Endodermal cell (in vitro differentiated cells): ENCODE results near the gene DNAJB12. TPM values are rescaled to one million over a fixed set of nuclear protein-coding genes. Genes with fewer than 3 reads are reported as not detected.

ENCODE experiments used
- DNase-seq: peaks from one replicate; pipeline ENCODE4 v3.0.0-alpha.2; 2017
- H3K27ac ChIP-seq: 2 replicates; pipeline ENCODE4 v1.5.1; 2013; ENCODE audit warnings: mild to moderate bottlenecking, low read depth, low read length, moderate library complexity
- H3K27me3 ChIP-seq: 2 replicates; pipeline ENCODE4 v1.6.1; 2013; ENCODE audit warnings: mild to moderate bottlenecking, low read length, moderate library complexity; ENCODE audit not compliant: insufficient read depth, control insufficient read depth, poor library complexity, severe bottlenecking
- H3K36me3 ChIP-seq: 2 replicates; pipeline ENCODE4 v1.7.0; 2013; ENCODE audit warnings: mild to moderate bottlenecking, low read length, moderate library complexity; ENCODE audit not compliant: control insufficient read depth, insufficient read depth
- H3K4me1 ChIP-seq: one replicate; pipeline ENCODE4 v1.7.0; 2013; ENCODE audit warnings: low read length; ENCODE audit not compliant: control insufficient read depth, insufficient read depth
- H3K4me3 ChIP-seq: 2 replicates; pipeline ENCODE4 v1.5.1; 2013; ENCODE audit warnings: mild to moderate bottlenecking, low read length, moderate library complexity
- H3K9ac ChIP-seq: 2 replicates; pipeline ENCODE4 v1.6.1; 2013; ENCODE audit warnings: mild to moderate bottlenecking, low read length, moderate library complexity; ENCODE audit not compliant: poor library complexity, severe bottlenecking; ENCODE audit errors: extremely low read depth
- H3K9me3 ChIP-seq: 2 replicates; pipeline ENCODE4 v1.6.1; 2013; ENCODE audit warnings: mild to moderate bottlenecking, low read length, moderate library complexity; ENCODE audit not compliant: control insufficient read depth
- H3K27ac Mint-ChIP-seq: 2 replicates; pipeline ENCODE4 v1.8.0; 2020; ENCODE audit warnings: mixed read lengths
- H3K27me3 Mint-ChIP-seq: 2 replicates; pipeline ENCODE4 v1.8.0; 2021; ENCODE audit warnings: mild to moderate bottlenecking, mixed read lengths; ENCODE audit not compliant: insufficient read depth
- H3K36me3 Mint-ChIP-seq: 2 replicates; pipeline ENCODE4 v1.8.0; 2020; ENCODE audit warnings: low read depth, mixed read lengths
- H3K4me1 Mint-ChIP-seq: 2 replicates; pipeline ENCODE4 v1.8.0; 2020; ENCODE audit warnings: mixed read lengths
- H3K4me3 Mint-ChIP-seq: 2 replicates; pipeline ENCODE4 v1.8.0; 2020; ENCODE audit warnings: mild to moderate bottlenecking, moderate library complexity, mixed read lengths
- H3K9me3 Mint-ChIP-seq: 2 replicates; pipeline ENCODE4 v1.8.0; 2020; ENCODE audit warnings: mild to moderate bottlenecking, mixed read lengths
- WGBS, 2 experiments: methylation state at CpG; one replicate each; pipeline versions ENCODE4 v1.1.5 to v1.1.7; 2013; ENCODE audit warnings: missing lambda C conversion rate in 2 of 2, mixed read lengths in 1 of 2; ENCODE audit not compliant: insufficient coverage in 1 of 2, insufficient read length in 1 of 2; 5-methylcytosine and 5-hydroxymethylcytosine counted together
- total RNA-seq, 2 donors: library from RNA; stranded (reverse); fragmentation: NEBNext Ultra II Directional in 1 of 2; extraction: Animal tissue kit (Norgen Biotek cat#: 25700) in 1 of 2; gene quantifications; 2 replicates in 1 of 2; 3 replicates in 1 of 2; pipeline ENCODE4 v1.2.1, GENCODE V29; 2021
- TF ChIP-seq, protein P1 (sequence below): fragments of 200-600 bp; sonication (generic); conservative IDR thresholded peaks from 2 replicates; pipeline ENCODE4 v1.5.0; 2021; ENCODE audit warnings: antibody characterized with exemption, mild to moderate bottlenecking

Gene DNAJB12
- total RNA-seq, 2 donors from 2014 or later: 22.6 to 27.5 TPM

DNA sequence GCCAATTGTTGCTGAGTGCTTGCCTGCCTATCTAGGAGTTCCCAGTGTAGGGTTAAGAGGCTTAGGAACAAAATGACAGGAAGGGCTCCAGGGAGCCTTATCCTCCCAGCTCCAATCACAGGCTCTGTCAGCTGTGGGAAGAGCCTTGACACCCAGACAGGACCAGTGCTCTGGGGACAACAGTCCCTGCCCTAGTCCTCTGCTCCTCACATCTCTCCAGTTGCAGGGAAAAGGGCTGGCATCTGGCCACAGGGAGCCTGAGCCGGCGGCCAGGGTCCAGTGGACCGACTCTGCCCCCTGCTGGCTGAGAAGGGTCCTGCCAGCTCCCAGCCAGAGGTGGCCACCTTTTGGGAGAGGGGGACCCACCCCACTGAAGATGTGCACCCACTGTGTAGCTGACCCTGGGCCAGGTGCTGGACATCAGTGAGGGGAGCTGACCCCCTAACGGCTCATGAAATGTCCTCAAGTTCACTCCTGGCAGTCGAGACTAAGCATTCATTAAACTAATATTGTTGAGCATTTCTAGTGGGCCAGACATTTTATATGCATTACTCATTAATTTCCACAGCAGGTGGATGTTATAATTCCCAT lies 17.6 kb downstream of the DNAJB12 start:
- Histone ChIP-seq H3K27me3 (no peaks in the 10 kb centered on the region), H3K9ac (no peak overlapping the region), H3K4me3 (no peak overlapping the region), H3K27ac (no peak overlapping the region), H3K36me3 (peaks cover 52% of the 10 kb centered on the region), H3K9me3 (no peaks in the 10 kb centered on the region), H3K4me1 (peaks cover 3% of the 10 kb centered on the region)
- peaks cover 50% of the 10 kb centered on the region for H3K36me3 Mint-ChIP-seq
- TF ChIP-seq, protein P1, sequence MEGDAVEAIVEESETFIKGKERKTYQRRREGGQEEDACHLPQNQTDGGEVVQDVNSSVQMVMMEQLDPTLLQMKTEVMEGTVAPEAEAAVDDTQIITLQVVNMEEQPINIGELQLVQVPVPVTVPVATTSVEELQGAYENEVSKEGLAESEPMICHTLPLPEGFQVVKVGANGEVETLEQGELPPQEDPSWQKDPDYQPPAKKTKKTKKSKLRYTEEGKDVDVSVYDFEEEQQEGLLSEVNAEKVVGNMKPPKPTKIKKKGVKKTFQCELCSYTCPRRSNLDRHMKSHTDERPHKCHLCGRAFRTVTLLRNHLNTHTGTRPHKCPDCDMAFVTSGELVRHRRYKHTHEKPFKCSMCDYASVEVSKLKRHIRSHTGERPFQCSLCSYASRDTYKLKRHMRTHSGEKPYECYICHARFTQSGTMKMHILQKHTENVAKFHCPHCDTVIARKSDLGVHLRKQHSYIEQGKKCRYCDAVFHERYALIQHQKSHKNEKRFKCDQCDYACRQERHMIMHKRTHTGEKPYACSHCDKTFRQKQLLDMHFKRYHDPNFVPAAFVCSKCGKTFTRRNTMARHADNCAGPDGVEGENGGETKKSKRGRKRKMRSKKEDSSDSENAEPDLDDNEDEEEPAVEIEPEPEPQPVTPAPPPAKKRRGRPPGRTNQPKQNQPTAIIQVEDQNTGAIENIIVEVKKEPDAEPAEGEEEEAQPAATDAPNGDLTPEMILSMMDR: peak; percentile 98
- no peaks in the 10 kb centered on the region for H3K27me3 Mint-ChIP-seq
- no peak overlapping the region for H3K27ac Mint-ChIP-seq
- H3K4me3 Mint-ChIP-seq: no peak overlapping the region
- peak; percentile 91 for DNase-seq
- no peaks in the 10 kb centered on the region for H3K9me3 Mint-ChIP-seq
- H3K4me1 Mint-ChIP-seq: peaks cover 2% of the 10 kb centered on the region
- WGBS, 2 experiments: 57 to 71% methylated on average over 5 of the region's 5 CpGs

DNA sequence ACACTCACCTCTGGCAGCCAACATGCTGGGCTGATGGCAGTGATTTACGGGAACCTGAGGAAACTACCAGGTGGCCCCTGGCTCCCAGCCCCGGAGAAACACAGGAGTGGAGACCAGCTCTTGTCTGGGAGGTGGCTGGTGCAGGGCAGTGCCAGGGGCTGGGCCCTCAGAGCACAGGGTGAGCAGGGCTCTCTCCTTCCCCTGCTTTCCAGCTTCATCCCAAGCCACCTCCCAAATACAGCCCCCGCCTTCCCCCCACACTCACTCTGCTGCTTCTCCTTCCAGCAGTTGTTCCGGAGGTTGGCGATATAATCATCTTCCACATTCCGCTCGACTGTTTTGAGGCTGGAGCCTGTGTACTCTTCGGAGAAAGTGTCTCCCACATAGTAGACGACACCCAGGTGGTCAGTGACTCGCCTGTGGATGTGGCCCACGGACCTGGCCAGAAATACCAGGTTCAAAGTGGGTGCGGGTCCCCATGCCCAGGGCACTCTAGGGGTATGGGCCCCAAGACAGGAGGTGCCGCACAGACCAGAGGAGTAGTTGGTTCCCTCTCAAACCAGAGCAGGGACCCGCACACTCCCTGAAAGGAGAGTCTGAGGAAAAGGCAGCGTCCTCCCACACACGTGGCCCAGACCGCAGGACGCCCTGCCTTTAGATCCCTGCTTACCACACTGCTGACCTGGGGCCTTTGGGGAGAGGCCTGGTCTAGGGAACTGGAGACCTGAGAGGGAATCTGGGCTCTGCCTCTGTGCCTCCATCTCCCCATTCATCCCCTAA lies 18.3 kb downstream of the DNAJB12 start:
- H3K4me3 ChIP-seq: no peak overlapping the region
- TF ChIP-seq, protein P1: no peak
- H3K4me1 ChIP-seq: peaks cover 3% of the 10 kb centered on the region
- Mint-ChIP-seq H3K27me3 (no peaks in the 10 kb centered on the region), H3K36me3 (peaks cover 46% of the 10 kb centered on the region), H3K27ac (no peak overlapping the region), H3K9me3 (no peaks in the 10 kb centered on the region), H3K4me3 (no peak overlapping the region), H3K4me1 (peaks cover 6% of the 10 kb centered on the region)
- peak; percentile 35 for DNase-seq
- H3K27me3 ChIP-seq: no peaks in the 10 kb centered on the region
- H3K9ac ChIP-seq: no peak overlapping the region
- peak overlapping the region; percentile 97 for H3K27ac ChIP-seq
- no peaks in the 10 kb centered on the region for H3K9me3 ChIP-seq
- 92 to 95% methylated on average over 12 to 18 of the region's 18 CpGs for WGBS, 2 experiments
- peaks cover 52% of the 10 kb centered on the region for H3K36me3 ChIP-seq

GRCh38 chr10:72335394-72336258 lies 19.1 kb downstream of the DNAJB12 start:
- WGBS, 2 experiments: 93 to 96% methylated on average over 8 to 20 of the region's 20 CpGs
- TF ChIP-seq, protein P1: no peak
- Mint-ChIP-seq H3K36me3 (peaks cover 40% of the 10 kb centered on the region), H3K27ac (no peak overlapping the region), H3K27me3 (no peaks in the 10 kb centered on the region), H3K9me3 (no peaks in the 10 kb centered on the region), H3K4me3 (no peak overlapping the region), H3K4me1 (peaks cover 11% of the 10 kb centered on the region)
- H3K27me3 ChIP-seq: no peaks in the 10 kb centered on the region
- no peak overlapping the region for H3K4me3 ChIP-seq
- peak overlapping the region; percentile 97 for H3K27ac ChIP-seq
- H3K9ac ChIP-seq: no peak overlapping the region
- peak; percentile 36 for DNase-seq
- no peaks in the 10 kb centered on the region for H3K9me3 ChIP-seq
- peaks cover 48% of the 10 kb centered on the region for H3K36me3 ChIP-seq
- peaks cover 3% of the 10 kb centered on the region for H3K4me1 ChIP-seq
